HS-27A (cell line): ENCODE data around the gene ARL5C.

Experiments used
- DNase-seq: peaks from one replicate; pipeline ENCODE4 v3.0.0-alpha.2; 2012; ENCODE audit warnings: low read depth, missing footprints

The ARL5C gene

DNA sequence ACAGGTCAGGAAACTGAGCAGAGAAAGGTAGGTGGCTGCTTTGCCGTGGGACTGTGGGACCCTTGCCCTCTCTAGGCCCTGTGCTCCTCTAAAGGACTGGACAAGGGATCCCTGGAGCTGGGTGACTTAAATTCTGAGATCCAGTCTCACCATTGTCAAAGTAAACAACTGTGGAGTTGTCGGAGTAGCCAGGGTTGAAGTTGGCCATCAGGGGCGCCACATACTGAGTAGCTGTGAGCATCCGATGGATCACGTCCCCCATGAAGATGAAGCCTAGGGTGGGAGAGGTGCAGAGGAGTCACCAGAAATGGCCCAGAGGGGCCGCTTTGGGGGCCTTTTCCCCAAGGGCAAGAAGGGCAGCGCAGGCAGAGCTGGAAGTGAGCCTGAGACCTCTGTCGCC lies 58.0 kb downstream of the ARL5C start:
- no peak for DNase-seq

DNA sequence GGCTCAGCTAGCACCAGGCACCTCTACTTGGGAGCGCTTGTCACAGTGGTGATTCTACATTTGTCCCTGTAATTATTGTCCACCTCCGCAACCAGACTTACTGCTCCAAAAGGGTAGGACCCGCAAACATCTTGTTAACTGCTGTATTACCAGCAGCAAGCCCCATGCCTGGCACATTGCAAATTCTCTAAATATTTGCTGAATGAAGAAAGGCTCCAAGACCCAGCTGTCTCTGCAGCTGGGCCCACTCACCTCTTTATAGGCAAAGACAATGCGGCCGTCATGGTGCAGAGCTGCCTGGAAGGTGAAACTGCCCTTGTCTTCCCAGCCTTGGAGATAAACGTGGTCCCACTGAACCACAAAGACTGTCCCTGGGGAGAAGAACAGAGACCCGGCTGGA lies 58.8 kb downstream of the ARL5C start:
- DNase-seq: no peak
